IMR-90 (cell line): ENCODE results near the gene SNX33. TPM values are rescaled to one million over a fixed set of nuclear protein-coding genes. Genes with fewer than 3 reads are reported as not detected.

Experiments used
- ATAC-seq: fragments of 200-7000 bp; cut with Tn5 transposase; 2 replicates; pipeline ENCODE4 v1.9.1; 2020; ENCODE audit warnings: low read depth, mild to moderate bottlenecking, moderate library complexity
- BruUV-seq: library from RNA; stranded (reverse); fragments of 400-500 nt; replicated peaks from 2 replicates; lab custom pipeline; 2021; lab: Mats Ljungman, UMichigan
- CTCF ChIA-PET: fragments of 300-600 bp; formaldehyde crosslinking; extraction: SDS; loops from one replicate; lab custom pipeline; 2021; ENCODE audit warnings: antibody characterized with exemption; lab: Yijun Ruan, JAX
- POLR2A ChIA-PET: fragments of 300-600 bp; sonication (Branson Sonifier 250); formaldehyde crosslinking; loops from one replicate; lab custom pipeline; 2022; ENCODE audit warnings: antibody characterized with exemption; ENCODE audit not compliant: unreplicated experiment; lab: Charles Lee
- DNase-seq: peaks from one replicate; pipeline ENCODE4 v3.0.0; 2013
- H2AFZ ChIP-seq: replicated peaks from 2 replicates; pipeline ENCODE3; 2013; ENCODE audit warnings: low read length, mild to moderate bottlenecking; ENCODE audit not compliant: poor library complexity
- H2AK5ac ChIP-seq: 2 replicates; pipeline ENCODE4 v1.6.1; 2013; ENCODE audit warnings: low read depth, low read length, inconsistent platforms
- H2AK9ac ChIP-seq: replicated peaks from 2 replicates; pipeline ENCODE3; 2013; ENCODE audit warnings: mild to moderate bottlenecking, low read depth, low read length, moderate library complexity; ENCODE audit not compliant: poor library complexity
- H2BK120ac ChIP-seq: 2 replicates; pipeline ENCODE4 v1.6.1; 2013; ENCODE audit warnings: low read depth, low read length, inconsistent platforms
- H2BK15ac ChIP-seq: 3 replicates; pipeline ENCODE4 v1.6.1; 2013; ENCODE audit warnings: low read depth, low read length, inconsistent platforms
- H2BK20ac ChIP-seq: 2 replicates; pipeline ENCODE4 v1.6.1; 2013; ENCODE audit warnings: low read depth, mild to moderate bottlenecking, inconsistent platforms, low read length, moderate library complexity
- H2BK5ac ChIP-seq: 2 replicates; pipeline ENCODE4 v1.6.1; 2013; ENCODE audit warnings: mild to moderate bottlenecking, low read depth, low read length, inconsistent platforms; ENCODE audit not compliant: poor library complexity, severe bottlenecking
- H3K14ac ChIP-seq: replicated peaks from 2 replicates; pipeline ENCODE4 v1.6.1; 2013; ENCODE audit warnings: low read depth, low read length, inconsistent platforms
- H3K18ac ChIP-seq: 2 replicates; pipeline ENCODE4 v1.6.1; 2013; ENCODE audit warnings: low read depth, low read length, control low read depth
- H3K23ac ChIP-seq: 2 replicates; pipeline ENCODE4 v1.6.1; 2013; ENCODE audit warnings: low read depth, low read length, inconsistent platforms
- H3K27ac ChIP-seq: 2 replicates; pipeline ENCODE4 v1.5.1; 2013; ENCODE audit warnings: mild to moderate bottlenecking, control low read depth, low read length; ENCODE audit not compliant: insufficient read depth
- H3K27me3 ChIP-seq: 2 replicates; pipeline ENCODE4 v1.6.1; 2013; ENCODE audit warnings: low read length; ENCODE audit not compliant: control insufficient read depth, insufficient read depth
- H3K36me3 ChIP-seq: 2 replicates; pipeline ENCODE4 v1.6.1; 2013; ENCODE audit warnings: low read length, mixed read lengths; ENCODE audit not compliant: control insufficient read depth, insufficient read depth
- H3K4ac ChIP-seq: 2 replicates; pipeline ENCODE4 v1.6.1; 2013; ENCODE audit warnings: low read depth, low read length, inconsistent platforms
- H3K4me1 ChIP-seq: 2 replicates; pipeline ENCODE4 v1.6.1; 2013; ENCODE audit warnings: low read length, mixed read lengths; ENCODE audit not compliant: control insufficient read depth, insufficient read depth
- H3K4me2 ChIP-seq: 2 replicates; pipeline ENCODE4 v1.6.1; 2013; ENCODE audit warnings: low read depth, mild to moderate bottlenecking, control low read depth, low read length, moderate library complexity
- H3K4me3 ChIP-seq: 2 replicates; pipeline ENCODE4 v1.5.1; 2013; ENCODE audit warnings: low read depth, mild to moderate bottlenecking, control low read depth, low read length, moderate library complexity; ENCODE audit not compliant: insufficient read depth
- H3K56ac ChIP-seq: 2 replicates; pipeline ENCODE4 v1.6.1; 2013; ENCODE audit warnings: low read length, inconsistent platforms; ENCODE audit not compliant: insufficient read depth; ENCODE audit errors: extremely low read depth
- H3K79me1 ChIP-seq, 2 experiments: 2 replicates each; pipeline ENCODE4 v1.6.1; 2013; ENCODE audit warnings: low read length in 2 of 2, inconsistent platforms in 1 of 2, low read depth in 1 of 2
- H3K9ac ChIP-seq: 2 replicates; pipeline ENCODE4 v1.6.1; 2013; ENCODE audit warnings: low read depth, low read length, control low read depth
- H3K9me1 ChIP-seq: 2 replicates; pipeline ENCODE4 v1.6.1; 2013; ENCODE audit warnings: low read length, inconsistent platforms; ENCODE audit not compliant: insufficient read depth
- H3K9me3 ChIP-seq: 2 replicates; pipeline ENCODE4 v1.6.1; 2013; ENCODE audit warnings: low read length; ENCODE audit not compliant: control insufficient read depth, insufficient read depth
- H4K20me1 ChIP-seq: 2 replicates; pipeline ENCODE4 v1.6.1; 2013; ENCODE audit warnings: low read length, inconsistent platforms; ENCODE audit not compliant: insufficient read depth
- H4K5ac ChIP-seq: 2 replicates; pipeline ENCODE4 v1.6.1; 2013; ENCODE audit warnings: mild to moderate bottlenecking, low read depth, low read length, control low read depth
- H4K8ac ChIP-seq, 2 experiments: 2 replicates each; pipeline ENCODE4 v1.6.1; 2013; ENCODE audit warnings: low read depth in 2 of 2, low read length in 2 of 2, control low read depth in 1 of 2, inconsistent platforms in 1 of 2
- H4K91ac ChIP-seq: 2 replicates; pipeline ENCODE4 v1.6.1; 2013; ENCODE audit warnings: low read depth, low read length, inconsistent platforms; ENCODE audit not compliant: insufficient read depth
- CEBPB ChIP-seq: IDR thresholded peaks from 2 replicates; pipeline ENCODE4 v1.6.1; 2012; ENCODE audit warnings: low read depth, low read length, improper control_type of control experiment
- FOS ChIP-seq: fragments of 150-350 bp; IDR thresholded peaks from 2 replicates; pipeline ENCODE4 v1.6.1; 2016; ENCODE audit warnings: low read depth, low read length
- MAZ ChIP-seq: IDR thresholded peaks from 2 replicates; pipeline ENCODE4 v1.6.1; 2012; ENCODE audit warnings: low read depth, mild to moderate bottlenecking, low read length, improper control_type of control experiment, moderate library complexity, borderline replicate concordance
- RAD21 ChIP-seq: IDR thresholded peaks from 2 replicates; pipeline ENCODE4 v1.6.1; 2012; ENCODE audit warnings: low read length, improper control_type of control experiment
- WGBS, 2 experiments: methylation state at CpG; one replicate each; pipeline versions ENCODE4 v1.1.5 to v1.1.7; 2013; ENCODE audit warnings: missing lambda C conversion rate in 2 of 2; ENCODE audit not compliant: insufficient read length in 1 of 2; ENCODE audit errors: extremely low coverage in 2 of 2; 5-methylcytosine and 5-hydroxymethylcytosine counted together
- dilution Hi-C: fragments of 300-500 bp; cut with HindIII; formaldehyde crosslinking; loops from one replicate; pipeline ENCODE4 v1.14.3; 2018; ENCODE audit warnings: low sequenced_read_pairs; ENCODE audit not compliant: unreplicated experiment
- in situ Hi-C: fragments of 300-500 bp; cut with MboI; formaldehyde crosslinking; loops from 3 replicates; pipeline ENCODE4 v1.14.3; 2019; ENCODE audit warnings: low sequenced_read_pairs, inconsistent platforms, mixed read lengths
- intact Hi-C: fragments of 100-400 bp; cut with micrococcal nuclease; formaldehyde crosslinking; loops from 2 replicates; pipeline ENCODE4 v1.10.0; 2022
- polyA plus RNA-seq, 3 experiments: library from polyadenylated mRNA; depleted of rRNA; stranded (reverse); fragments of >200 nt; gene quantifications; 2 replicates each; pipeline ENCODE4 v1.2.3, GENCODE V29; 2012; ENCODE audit warnings: low replicate concordance in 1 of 3
- total RNA-seq: library from RNA; depleted of rRNA; stranded (reverse); fragments of >200 nt; gene quantifications from 2 replicates; pipeline ENCODE4 v1.2.3, GENCODE V29; 2012

The SNX33 gene
- total and polyA plus RNA-seq, 2 of the 4 experiments (the other 2 are of a cell fraction), result 12.7 to 14.6 TPM

DNA sequence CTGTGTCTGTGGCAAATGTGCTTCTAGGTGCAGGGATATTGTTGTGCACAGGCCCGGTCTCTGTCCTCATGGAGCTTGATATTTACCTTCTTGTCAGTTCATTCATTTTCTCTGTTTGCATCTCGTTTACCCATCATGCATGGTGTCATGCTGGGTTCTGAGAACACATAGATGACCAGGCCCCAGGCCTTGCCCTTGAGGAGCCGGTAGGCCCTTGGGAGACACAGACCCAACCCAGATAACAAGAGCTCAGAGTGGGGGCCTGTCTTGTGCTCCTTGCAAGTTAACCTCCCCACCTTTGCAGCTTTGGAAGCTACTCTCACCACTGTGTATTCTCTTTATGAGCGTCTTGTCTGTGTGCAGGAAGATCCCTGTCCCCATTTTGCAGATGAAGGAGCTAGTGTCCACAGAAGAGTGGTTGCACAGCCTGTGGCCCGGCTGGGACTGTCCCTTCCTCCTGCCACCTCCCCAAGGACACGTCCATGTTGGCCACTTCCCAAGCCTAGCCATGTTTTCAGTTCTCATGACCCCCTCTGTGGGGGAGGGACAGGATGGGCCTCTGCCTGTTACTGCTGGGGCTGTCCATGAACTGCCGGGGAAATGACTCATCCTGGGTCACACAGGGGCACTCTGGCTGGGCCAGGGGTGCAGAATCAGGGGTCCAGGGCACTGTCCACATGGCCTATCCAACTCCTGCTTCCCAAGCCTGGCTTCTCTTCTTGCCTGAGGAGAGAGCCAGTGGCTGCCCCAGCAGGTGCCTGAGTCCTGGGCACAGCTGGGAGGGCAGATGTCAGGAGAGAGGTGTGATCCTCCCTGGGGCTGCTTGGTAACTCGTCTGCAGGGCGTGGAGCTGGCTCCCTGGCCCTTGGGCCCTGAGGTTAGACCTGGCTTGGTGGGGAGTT lies 3.4 kb downstream of the SNX33 start:
- Histone ChIP-seq H3K4me1 (peaks cover 47% of the 10 kb centered on the region), H3K9ac (peak overlapping the region; percentile 32; the same call in 1 of the 2 replicates)
- POLR2A ChIA-PET, result interaction anchor here (0.7 kb wide), 1 partner anchor 234 kb away, joined by 8 read pairs; no protein-coding TSS in a partner anchor

More for the DNA sequence above, 3.4 kb downstream of the SNX33 start:
- no peak overlapping the region; the same call in 1 of the 2 replicates for H4K5ac ChIP-seq
- H3K79me1 ChIP-seq, result peaks cover 32 to 89% of the 10 kb centered on the region in 2 experiments
- peak; percentile 61; the same call in 1 of the 2 replicates for TF ChIP-seq FOS
- TF ChIP-seq RAD21, result no peak
- no peak for TF ChIP-seq CEBPB
- no peak for TF ChIP-seq MAZ
- ATAC-seq (no peak), DNase-seq (no peak)
- peak overlapping the region; percentile 18; the same call in 1 of the 2 replicates for H3K27ac ChIP-seq
- CTCF ChIA-PET, result no interaction called here
- peak overlapping the region; percentile 65 for H3K4ac ChIP-seq
- in situ Hi-C loops (no loop called here), dilution Hi-C loops (no loop called here), intact Hi-C loops (no loop called here)
- peak overlapping the region; percentile 22; the same call in 1 of the 2 replicates for H3K23ac ChIP-seq
- no peak overlapping the region for H3K56ac ChIP-seq
- peak overlapping the region; percentile 21 for H2AFZ ChIP-seq
- BruUV-seq, result no TSS peak
- 0 out of 2 replicates have a peak overlapping the region, but pooled peaks have one; percentile 24 for H2BK20ac ChIP-seq
- H4K8ac ChIP-seq, result peak overlapping the region in 1 of 2 experiments; percentile 22; a peak in 1 of 4 replicates
- peak overlapping the region; percentile 92 for H3K4me2 ChIP-seq
- H2BK5ac ChIP-seq, result peak overlapping the region; percentile 26
- peak overlapping the region; percentile 76 for H2AK5ac ChIP-seq
- WGBS, 2 experiments, result 56% methylated on average over 2 of the region's 9 CpGs; no CpG with 5 or more reads in 1 of the 2 experiments
- peak overlapping the region; percentile 40; the same call in 1 of the 2 replicates for H2BK120ac ChIP-seq
- H4K20me1 ChIP-seq, result peaks cover 74% of the 10 kb centered on the region
- peaks cover 44% of the 10 kb centered on the region for H3K36me3 ChIP-seq
- H3K18ac ChIP-seq, result peak overlapping the region; percentile 5; the same call in 1 of the 2 replicates
- H2BK15ac ChIP-seq, result no peak overlapping the region
- no peaks in the 10 kb centered on the region for H3K27me3 ChIP-seq
- H3K4me3 ChIP-seq, result peak overlapping the region; percentile 40
- H3K9me3 ChIP-seq, result no peaks in the 10 kb centered on the region
- H3K14ac ChIP-seq, result peak overlapping the region; percentile 69
- H3K9me1 ChIP-seq, result peaks cover 45% of the 10 kb centered on the region
- peak overlapping the region; percentile 66 for H4K91ac ChIP-seq
- H2AK9ac ChIP-seq, result peak overlapping the region; percentile 84
